Urothelium cell line (cell line): Measurements from ENCODE around the gene COG1.

ENCODE experiments used
- DNase-seq: peaks from one replicate; pipeline ENCODE4 v3.0.0; 2011; ENCODE audit warnings: low spot score, mixed read lengths
- FAIRE-seq: peaks from 2 replicates; lab custom pipeline; 2011; peaks lifted over from hg19 to GRCh38; lab: Jason Lieb, UNC

The COG1 gene

DNA sequence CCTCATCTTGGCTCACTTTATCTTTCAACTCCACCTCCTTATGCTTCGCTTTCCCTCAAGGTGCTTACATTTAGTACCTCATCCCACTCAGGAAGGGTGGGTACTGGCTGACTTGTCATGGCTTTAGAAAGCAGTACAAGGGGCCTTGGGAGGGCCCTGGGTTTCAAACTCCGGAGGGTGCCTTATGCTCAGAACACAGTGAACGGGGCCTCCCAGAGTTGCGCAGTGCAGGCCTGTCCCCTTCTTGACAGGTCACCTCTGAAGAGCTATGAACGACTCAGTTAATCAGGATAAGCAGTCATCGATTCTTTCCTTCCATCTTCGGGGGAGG lies 6.0 kb downstream of the COG1 start:
- FAIRE-seq: no peak
- DNase-seq: no peak

- no peak for DNase-seq
- no peak for FAIRE-seq
Observed at GRCh38 chr17:73199751-73200317, 7.0 kb downstream of the COG1 start.

DNA sequence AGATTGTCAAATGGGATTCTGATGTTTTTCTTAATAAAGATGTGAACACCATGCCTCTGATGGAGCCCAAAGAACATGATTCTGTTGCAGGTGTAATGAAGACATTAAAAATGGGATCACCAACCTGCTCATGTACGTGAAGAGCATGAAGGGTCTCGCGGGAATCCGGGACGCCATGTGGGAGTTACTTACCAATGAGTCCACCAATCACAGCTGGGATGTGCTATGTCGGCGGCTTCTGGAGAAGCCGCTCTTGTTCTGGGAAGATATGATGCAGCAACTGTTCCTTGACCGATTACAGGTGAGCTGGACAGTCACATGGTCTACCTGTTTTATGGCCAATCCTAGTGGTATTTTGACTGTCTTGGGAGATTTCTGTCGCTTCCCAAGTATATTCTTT lies 7.6 kb downstream of the COG1 start:
- FAIRE-seq: no peak
- no peak for DNase-seq

- DNase-seq: no peak
- no peak for FAIRE-seq
Observed at GRCh38 chr17:73201215-73202069, 8.6 kb downstream of the COG1 start.

GRCh38 chr17:73203135-73203787 lies 10.4 kb downstream of the COG1 start:
- no peak for DNase-seq
- no peak for FAIRE-seq

- FAIRE-seq (no peak), DNase-seq (no peak)
Observed at GRCh38 chr17:73203788-73204479, 11.1 kb downstream of the COG1 start.

DNA sequence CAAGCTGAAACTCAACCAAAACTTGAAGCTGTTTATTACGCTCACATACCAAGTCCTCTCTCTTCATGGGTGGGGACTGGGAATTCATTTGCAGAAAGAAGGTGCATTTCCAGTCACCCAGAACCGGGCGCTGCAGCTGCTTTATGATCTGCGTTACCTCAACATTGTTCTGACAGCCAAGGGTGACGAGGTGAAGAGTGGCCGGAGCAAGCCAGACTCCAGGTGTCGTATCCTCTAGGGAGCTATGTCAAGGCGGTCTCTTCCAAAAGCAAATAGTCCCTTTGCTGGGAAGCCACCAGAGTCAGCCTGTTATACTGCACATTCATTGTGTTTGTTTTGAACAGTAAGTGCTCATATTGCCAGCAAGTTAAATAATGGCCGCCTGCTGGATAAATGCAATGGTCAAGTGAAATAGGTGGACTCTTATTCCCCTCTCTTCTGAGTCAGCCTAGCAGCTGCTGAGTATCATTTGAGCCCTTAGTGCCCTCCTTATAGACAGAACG lies 12.7 kb downstream of the COG1 start:
- no peak for FAIRE-seq

DNA sequence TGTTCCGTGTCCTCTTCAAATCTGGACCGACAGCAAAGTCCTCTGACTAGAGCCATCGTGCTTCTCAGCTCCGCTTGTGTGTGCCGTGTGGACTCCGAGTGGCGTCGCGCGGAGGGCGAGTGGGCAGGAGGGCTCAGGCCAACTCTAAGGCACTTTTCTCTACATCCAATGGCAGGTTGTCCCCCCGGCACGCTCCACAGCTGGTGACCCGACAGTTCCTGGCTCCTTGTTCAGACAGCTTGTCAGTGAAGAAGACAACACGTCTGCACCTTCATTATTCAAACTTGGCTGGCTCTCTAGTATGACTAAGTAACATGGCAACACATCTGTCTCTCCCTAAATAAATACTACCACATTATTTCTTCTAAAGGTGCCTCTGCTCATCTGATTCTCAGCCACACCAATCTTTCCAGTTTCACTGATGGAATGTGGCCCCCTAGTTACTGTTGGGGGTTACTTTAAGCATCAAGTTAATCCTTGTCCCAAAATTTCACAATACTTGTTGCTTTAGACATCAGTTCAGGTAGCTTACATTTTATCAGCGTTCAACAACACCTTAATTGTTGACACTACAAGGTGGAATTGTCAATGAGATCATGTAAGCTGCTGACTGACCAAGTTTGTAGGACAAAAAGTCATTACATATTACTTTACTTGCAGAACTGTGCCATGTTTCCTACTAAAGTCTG lies 15.4 kb downstream of the COG1 start:
- DNase-seq (no peak), FAIRE-seq (no peak)

More for the DNA sequence above, 12.7 kb downstream of the COG1 start:
- no peak for DNase-seq

DNA sequence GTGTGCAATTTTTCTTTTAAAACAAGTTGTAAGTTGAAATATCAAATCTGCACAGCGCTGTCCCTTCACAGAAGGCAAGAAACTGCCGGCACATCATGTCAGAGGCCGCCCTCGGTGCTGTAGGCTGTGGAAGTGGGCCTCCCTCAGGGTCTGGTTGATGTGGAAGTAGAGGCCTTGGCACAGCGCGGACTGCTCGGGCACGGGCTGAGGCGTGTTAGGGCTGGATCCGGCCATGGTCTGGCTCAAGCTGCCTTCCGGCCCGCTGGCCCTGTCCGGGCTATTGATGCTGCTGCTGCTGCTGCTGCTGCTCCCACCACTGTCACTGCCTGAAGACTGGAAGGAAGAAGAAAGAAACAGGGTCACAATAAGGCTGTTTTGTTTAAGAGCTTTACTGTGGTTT lies 16.6 kb downstream of the COG1 start:
- FAIRE-seq: no peak

GRCh38 chr17:73210002-73210678 lies 17.3 kb downstream of the COG1 start:
- FAIRE-seq: no peak
- DNase-seq: peak; percentile 63

More for the DNA sequence above, 16.6 kb downstream of the COG1 start:
- DNase-seq: no peak

- DNase-seq: no peak
- no peak for FAIRE-seq
Observed at GRCh38 chr17:73211745-73212144, 18.9 kb downstream of the COG1 start.

- FAIRE-seq (no peak), DNase-seq (no peak)
Observed at GRCh38 chr17:73214008-73214407, 21.2 kb downstream of the COG1 start.

DNA sequence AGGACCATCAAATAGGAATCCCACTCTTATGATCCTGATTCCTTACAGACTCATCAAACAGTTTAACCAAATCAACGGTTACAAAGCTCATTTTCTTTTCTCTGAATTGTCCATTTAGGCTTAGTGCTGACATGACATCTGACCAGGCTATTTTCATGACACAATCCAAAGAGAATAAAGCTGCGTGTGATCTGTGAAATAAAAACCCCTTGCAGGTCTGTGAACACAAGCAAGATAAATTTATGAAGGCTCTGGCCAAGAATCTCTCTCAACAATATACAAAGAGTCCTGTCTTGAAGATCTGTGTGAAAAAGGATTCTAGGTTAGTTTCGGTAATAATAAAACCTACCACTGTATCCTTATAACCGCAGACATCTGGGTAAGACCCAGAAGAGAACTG lies 22.0 kb downstream of the COG1 start:
- DNase-seq (no peak), FAIRE-seq (no peak)

DNA sequence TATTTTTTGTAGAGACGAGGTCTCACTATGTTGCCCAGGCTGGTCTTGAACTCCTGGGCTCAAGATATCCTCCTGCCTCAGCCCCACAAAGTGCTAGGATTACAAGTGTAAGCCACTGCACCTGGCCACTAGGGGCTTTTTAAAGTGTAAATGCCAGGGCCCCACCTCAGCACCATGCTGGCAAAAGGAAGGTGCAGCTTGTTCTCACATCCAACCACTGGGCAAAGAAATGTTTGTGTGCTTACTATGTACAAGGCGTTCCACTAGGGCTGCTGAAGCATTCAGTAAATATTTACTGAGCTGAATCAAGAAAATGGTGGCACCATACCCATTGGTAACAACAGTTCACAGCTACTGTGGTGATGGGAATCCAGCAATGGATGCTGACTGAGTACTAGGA lies 22.6 kb downstream of the COG1 start:
- DNase-seq (no peak), FAIRE-seq (peak; percentile 56)

DNA sequence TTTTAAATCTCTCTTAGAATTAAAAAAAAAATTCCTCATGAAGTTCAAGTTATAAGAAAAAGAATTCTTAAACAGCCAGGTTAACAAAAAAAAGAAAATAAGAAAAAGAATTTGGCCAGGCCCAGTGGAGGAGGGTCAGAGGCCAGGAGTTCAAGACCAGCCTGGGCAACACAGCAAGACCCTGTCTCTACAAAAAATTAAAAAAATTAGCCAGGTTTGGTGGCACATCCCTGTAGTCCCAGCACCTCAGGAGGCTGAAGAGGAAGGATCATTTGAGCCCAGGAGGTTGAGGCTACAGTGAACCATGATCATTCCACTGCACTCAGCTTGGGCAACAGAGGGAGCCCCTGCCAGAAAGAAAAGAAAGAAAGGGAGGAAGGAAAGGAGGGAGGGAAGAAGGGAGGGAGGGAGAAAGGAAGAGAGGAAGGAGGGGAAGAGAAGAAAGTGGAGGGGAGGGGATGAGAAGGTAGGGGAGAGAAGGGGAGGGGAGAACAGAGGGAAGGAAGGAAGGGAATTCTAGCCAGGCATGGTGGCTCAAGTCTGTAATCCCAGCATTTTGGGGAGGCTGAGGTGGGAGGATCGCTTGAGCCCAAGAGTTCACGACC lies 30.9 kb downstream of the COG1 start:
- DNase-seq (no peak), FAIRE-seq (no peak)

- FAIRE-seq (no peak), DNase-seq (no peak)
Observed at GRCh38 chr17:73224237-73224636, 31.4 kb downstream of the COG1 start.

DNA sequence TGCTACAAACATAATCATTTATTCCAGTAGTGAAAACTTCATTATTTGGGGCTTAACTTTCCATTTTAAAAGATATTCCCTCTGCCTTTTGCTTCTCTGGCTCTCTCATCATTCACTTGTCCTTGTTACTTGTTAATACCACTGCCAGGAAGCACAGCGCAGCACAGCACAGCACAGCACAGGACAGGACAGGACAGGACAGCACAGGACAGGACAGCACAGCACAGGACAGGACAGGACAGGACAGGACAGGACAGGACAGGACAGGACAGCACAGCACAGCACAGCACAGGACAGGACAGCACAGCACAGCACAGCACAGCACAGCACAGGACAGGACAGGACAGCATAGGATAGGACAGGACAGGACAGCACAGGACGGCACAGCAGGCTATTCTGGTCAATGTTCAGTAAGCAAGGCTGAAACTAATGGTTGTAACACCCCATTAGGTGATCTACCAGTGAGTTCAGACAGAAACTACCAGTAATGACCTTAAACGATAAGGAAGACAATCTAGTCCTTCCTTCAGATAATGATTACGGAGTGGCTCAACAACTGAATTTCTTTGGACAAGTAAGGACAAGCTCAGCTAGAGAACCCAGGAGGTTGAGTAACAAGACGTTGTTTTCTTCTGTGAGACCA lies 31.9 kb downstream of the COG1 start:
- FAIRE-seq (peak; percentile 84), DNase-seq (no peak)

DNA sequence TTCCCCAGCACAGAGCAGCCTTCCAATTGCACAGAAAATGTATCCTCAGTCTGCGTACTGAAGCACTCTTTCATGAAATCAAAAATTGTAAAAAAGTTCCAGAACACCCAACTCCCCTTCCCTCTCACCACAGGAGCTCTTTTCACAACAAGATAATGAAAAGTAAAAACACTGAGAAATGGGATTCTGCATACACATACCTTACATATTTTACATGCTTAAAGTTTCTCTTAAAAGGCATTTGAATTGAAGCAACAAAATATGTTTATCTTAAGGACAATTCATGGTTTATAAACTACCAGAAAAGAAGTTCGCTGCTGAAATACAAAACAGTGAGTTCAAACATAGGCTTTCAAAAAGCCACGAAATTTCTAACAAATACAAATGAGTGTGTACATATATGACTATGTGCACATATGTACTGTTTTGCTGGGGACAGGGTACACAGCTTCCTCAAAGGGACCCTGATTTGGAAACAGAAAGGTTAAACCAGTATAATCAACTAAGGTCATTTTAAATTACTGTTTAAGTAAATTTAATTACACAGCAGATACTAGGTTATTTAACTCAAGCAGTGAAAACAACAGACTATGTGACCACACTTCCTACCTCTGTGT lies 33.8 kb downstream of the COG1 start:
- no peak for DNase-seq
- FAIRE-seq: no peak

- no peak for DNase-seq
- no peak for FAIRE-seq
Observed at GRCh38 chr17:73227379-73227778, 34.5 kb downstream of the COG1 start.
